Endometrium (tissue), 2 donors: Measurements from ENCODE around the gene SUSD6.
"Not testable (repeated sequence)": the region's sequence is repeated elsewhere in the genome, so short reads cannot be mapped to it uniquely, and the experiment has no call there.

Experiments
- FAIRE-seq: peaks from 2 replicates; lab custom pipeline; 2012; peaks lifted over from hg19 to GRCh38; lab: Jason Lieb, UNC
- donor health status: control.
- donor health status: control.

The SUSD6 gene

DNA sequence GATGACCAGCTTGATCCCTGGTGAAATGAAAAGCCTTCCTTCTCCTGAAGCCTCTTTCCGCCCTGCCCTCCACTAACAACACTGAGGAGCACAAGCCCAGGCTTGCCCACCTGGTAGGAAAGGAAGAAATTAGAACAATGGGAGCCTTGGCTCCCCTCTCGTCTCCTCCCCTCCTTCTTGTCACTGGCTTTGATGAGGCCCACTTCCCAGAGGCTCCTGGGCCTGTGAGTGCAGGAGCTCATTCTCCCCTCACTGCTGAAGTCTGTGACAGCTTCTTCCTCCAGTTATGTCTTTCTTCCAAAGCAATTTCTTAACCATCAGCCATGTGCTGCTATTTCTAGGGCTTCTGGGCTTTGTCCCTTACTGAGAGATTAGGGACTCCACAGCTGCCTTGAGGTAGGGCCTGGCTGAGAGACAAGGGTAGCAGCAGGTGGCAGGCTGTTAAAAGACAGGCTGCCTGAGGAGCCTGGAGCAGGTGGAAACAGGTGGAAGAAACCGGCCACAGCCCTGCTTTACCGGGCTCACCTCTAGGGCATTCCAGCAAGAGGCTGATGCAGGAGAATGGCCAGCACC, 101.9 kb downstream of the SUSD6 start:
- no peak for FAIRE-seq

DNA sequence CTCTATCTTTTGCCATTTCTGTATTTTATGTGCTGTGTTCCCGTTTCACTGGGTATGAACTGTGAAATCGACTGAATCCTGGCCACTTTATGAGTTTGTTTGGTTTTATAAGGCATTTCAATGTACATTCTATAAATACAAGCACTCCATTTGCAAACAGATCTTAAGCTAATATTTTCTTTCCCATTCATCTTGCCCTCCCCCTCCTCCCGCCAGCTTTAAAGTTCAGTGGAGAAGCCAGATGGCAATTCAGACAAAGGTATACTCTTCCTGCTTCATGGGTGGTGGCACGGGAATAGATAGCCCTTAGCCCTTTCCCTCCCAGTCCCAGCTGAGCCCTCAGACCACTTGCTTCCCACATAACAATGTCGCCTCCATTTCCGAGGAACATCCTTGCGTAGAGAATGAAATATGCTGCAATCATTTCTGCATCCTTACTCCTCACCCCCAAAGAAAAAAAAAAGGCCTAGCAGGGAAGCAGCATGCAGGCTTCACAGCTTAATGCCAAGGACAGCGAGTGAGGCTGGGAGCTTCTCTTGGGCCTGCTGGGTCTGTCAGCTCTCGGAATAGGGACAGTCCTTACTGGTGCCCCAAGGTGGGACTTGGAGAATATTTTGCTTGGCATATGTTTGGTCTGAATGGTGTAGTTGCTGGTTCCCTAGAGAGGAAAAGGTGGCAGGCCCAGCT, 102.7 kb downstream of the SUSD6 start:
- FAIRE-seq, result no peak

DNA sequence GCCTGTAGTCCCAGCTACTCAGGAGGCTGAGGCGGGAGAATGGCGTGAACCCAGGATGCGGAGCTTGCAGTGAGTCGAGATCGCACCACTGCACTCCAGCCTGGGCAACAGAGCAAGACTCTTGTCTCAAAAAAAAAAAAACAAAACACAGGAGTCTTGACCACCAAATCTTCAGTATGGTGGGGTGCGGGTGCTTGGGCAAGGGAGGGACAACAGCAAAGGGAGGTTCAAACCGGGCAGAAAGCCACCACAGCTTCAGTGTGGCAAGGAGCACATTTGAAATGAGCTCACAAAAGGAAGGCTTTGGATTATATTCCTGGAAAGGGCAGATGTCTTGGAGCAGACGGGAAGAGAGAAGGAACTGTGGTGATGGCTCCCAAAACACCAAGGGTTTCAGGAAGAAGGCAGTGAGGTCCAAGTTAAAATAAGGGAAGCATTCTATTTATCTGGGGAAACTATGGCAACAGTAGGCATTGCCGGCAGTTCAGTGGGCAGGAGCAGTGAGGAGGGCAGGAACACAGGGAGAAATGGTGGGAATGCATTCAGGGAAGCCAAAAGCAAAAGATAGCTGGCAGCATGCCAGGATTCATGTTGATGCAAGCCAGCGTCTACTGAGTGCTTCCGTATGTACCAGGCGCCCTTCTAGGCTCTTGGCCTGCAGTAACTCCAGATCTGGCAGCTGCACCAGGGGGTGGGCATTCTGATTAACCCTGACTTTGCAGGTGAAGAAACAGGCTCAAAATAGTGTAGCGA, 104.5 kb downstream of the SUSD6 start:
- FAIRE-seq, result no peak

DNA sequence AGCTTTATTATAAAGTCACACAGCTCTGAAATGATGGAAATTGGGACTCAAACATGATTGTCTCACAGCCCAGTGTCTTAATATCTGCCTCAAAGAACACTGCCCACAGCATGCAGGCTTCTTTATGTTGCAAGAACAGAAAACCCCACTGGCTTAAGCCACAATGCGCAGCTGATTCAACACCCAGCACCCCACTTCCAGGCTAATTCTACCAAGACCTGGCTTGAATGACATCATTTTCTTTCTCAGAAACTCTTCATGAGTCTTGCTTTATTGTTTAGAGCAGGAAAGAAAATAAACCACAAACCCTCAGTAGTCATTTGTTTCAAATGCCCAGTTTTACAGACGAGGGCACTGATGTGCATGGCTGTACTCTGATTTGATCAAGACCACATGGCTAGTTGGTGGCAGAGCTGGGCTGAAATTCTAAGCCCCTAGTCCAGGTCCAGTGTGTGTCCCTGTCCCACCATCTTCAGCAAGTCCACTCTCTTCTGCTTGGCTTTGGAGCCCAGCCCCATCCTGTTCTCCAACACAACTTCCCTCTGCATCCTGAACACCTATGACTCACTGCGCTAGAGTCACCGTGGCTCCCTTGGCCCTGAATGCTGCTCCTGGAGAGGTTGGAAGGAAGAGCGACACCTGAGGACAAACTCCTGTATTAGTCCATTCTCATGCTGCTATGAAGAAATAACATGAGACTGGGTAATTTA, 105.2 kb downstream of the SUSD6 start:
- FAIRE-seq, result no peak

DNA sequence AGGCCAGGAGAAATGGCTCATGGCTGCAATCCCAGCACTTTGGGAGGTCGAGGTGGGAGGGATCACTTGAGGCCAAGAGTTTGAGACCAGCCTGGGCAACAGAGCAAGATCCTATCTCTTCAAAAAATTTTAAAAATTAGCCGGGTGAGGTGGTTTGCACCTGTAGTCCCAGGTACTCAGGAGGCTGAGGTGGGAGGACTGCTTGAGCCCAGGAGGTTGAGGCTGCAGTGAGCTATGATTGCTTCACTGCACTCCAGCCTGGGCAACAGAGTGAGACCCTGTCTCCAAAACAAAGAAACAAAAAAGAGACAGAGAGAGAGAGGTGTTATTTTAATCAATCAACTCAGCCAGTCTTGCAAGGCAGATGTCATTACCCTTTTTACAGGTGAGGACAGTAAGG, 107.2 kb downstream of the SUSD6 start:
- FAIRE-seq, result not testable (repeated sequence)

DNA sequence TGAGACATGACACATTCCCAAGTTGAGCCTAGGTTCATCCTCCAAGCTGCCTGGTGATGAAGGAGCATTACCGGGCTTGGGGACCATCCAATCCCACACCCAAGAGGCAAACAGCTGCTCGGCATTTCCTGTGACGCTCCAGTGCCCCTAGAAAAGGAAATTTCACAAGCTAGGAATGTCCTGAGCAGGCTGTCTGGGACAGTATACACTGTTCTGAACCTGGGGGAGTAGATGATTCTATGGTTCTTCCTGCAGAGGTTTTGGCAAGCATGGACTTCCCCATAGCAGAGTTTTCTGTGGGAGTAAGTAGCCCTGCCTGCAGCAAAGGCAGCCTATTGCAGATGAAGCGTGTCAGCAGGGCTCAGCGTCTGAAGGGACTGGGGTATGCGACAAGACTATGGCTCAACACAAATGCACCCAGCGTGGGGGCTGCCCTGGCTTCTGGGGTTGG, 108.1 kb downstream of the SUSD6 start:
- FAIRE-seq, result no peak

DNA sequence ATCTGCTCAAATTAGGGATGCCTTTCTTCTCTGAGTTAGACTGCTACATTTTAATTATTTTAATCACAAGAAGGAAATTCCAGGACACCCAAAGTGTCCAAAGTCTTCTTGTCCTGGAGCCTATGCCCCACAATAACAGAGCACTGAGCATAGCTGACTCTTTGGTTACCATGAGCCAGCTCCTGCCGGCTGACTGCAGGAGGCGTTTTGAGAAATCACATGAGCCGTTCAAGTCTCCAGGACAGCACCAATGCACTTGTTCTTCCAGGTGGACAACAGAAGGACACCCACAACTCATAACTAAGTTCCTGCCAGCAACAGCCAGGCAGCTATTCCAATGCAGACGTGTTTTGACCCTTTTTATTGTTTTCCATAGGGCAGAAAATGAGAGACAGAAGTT, 109.5 kb downstream of the SUSD6 start:
- no peak for FAIRE-seq

DNA sequence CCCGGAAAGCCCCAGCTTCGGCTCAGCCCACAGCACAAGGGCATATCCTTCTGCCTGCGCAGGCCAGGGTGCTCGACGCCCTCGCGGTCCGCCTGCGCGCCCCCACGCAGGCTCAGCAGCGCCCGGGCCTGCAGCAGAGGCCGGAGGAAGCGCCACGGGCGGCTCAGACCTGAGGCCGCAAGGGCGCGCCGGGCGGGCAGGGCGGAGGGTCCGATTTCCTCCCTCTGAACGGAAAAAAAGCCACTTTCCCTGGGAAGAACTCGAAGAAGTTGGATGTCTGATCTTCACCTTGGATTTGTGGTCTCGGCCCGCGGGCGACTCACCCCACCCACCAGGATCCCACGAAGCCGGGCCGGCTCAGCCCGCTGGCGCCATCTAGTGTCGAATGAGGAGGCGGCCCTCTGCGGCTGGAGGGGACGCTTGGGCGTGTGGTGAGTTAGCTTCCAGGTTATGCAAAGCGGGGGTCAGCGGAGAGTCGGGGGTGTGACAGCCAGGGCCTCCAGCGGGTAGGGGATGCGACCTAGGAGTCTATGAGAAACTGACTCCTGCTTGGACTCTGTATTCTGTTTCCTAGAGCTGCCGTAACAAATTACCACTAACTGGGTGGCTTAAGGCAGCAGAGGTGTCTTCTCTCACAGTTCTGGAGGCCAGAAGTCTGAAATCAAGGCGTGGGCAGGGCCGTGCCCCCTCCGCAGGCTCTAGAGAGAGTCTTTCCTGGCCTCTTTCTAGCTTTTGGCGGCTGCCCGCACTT, 115.5 kb downstream of the SUSD6 start:
- FAIRE-seq, result no peak

DNA sequence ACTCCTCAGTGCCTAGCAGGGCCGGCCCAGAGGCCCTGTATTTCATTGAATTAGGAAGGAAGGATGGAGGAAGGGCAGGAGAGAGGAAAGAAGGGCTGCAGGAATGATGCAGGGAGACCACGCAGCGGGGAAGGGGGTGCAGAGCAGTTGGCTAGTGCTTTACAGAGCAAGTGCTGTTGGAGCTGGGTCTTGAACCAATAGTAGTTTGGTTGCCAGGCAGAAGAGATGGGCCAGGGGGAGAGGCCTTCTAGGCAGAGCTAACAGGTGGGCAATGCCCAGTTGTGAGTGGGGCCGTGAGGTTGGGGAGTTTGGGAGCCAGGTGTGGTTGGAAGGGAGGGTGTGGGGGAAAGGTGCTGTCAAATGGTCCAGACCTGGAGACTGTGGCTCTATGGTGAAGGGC, 116.5 kb downstream of the SUSD6 start:
- no peak for FAIRE-seq

DNA sequence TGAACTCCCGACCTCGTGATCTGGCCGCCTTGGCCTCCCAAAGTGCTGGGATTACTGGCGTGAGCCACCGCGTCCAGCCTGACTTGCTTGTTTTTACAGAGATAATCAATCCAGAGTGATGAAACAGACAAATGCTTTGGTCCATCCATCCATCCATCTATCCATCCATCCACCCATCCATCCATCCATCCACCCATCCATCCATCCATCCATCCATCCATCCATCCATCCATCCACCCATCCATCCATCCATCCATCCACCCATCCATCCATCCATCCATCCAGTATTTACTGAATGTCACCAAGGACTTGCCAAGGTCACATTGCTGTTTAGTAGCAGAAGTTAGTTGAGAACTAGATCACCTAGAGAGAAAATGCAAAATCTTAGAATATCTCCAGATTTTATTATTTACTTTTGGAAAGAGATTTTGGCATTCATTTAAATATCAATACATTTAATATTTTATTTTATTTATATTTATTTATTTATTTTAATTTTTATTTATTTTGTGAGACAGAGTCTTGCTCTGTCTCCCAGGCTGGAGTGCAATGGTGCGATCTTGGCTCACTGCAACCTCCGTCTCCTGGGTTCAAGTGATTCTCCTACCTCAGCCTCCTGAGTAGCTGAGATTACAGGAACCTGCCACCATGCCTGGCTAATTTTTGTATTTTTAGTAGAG, 120.7 kb downstream of the SUSD6 start:
- FAIRE-seq, result not testable (repeated sequence)

DNA sequence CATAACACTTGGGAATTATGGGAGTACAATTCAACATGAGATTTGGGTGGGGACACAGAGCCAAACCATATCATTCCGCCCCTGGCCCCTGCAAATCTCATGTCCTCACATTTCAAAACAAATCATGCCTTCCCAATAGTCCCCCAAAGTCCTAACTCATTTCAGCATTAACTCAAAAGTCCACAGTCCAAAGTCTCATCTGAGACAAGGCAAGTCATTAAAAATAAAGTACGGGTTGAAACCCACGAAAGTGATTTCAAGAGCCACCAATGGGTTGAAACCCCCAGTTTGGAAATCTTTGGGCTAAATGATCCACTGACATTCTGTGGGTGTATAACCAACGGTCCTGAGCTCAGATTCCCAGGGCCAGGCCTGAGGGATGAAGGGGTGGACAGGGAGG, 125.0 kb downstream of the SUSD6 start:
- FAIRE-seq, result not testable (repeated sequence)

DNA sequence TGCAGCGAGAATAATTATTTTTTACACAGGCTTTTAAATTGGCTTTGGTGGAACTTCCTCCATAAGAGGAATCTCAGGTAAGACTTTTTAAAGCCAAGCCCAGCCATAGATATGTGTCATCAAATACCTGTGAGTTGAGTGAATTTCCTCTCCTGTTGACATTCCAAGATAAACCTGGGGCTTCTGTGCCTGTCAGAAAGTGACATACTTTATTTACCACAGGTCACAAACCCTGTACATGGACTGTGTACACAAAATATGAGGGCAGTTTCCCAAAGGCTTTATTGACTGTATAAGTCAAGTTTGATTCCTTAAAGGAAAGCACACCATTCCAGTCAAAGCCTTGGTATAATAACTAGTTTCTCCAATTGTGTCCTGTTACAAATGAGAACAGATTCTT, 129.7 kb downstream of the SUSD6 start:
- FAIRE-seq, result no peak

DNA sequence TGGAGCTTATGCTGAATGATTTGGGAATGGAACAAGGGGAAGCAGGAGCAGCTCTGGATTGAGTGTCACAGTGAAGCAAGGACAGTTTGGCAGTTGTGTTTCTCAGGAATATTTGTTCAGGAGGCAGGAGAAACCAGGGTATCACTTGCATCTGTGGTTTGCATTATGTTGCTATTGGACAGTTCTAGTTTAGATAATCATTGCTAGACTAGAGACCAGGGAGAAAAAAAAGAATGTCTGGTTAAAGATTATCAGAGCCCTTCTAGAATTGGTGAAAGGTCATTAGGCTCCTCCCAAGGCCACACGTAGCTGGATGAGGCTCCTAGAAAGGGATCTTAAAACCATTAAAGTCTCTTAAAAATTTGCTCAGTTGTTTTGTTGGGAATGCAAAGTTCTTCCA, 138.6 kb downstream of the SUSD6 start:
- FAIRE-seq, result no peak

DNA sequence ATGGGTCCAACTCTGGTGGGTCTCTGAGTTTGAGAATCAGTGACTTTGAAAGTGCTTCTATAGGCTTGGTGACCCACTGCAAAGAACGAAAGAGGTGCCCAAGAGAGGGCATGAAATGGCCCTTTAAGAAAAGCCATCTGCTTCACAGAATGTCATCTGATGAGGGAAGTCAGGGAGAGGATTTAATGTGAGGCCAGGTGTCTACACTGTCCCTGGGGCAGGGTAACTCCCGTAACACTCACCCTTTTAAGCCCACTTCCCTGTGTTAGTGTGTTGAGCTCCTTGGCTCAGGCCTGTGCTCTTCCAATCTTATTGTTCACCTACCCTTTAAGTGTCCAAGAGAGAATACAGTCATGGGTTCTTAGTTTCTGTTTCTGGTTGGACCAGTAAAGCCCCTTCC, 139.1 kb downstream of the SUSD6 start:
- FAIRE-seq, result no peak

DNA sequence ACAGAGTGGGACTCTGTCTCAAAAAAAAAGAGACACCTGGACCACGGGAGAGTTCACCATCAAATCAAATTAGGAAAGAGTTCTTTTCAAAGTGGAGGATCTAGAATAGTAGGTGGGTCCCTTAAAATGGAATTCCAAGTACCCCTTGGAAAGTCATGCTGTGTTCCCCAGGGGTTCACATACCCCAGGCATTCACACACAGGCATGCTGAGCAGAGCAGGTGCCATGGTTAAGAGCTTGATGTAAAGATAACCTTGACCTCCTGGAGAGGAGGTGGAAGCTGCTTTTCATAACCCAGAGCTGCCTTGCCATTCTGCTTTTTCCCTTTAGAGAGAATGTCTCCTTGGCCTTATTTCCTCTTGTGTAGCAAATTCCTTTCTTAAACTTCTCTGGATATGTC, 141.4 kb downstream of the SUSD6 start:
- no peak for FAIRE-seq

DNA sequence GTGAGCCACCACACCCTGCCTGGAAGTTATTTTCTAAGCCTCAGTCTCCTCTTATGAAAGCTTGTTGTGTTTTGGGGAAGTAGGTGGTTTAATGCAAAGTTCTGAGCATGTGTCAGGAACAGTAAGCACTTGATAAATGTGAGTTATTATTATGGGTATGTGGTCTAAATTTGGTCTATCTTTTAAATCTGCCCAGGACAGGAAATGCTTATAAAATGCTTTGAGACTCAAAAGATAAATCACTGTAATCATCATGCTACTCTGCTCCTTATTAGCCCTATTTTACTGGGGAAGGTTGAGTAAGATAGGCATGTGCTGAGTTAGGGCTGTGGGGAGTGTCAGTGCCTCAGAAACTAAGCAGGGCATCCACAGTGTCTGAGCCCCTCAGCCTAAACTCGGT, 142.5 kb downstream of the SUSD6 start:
- no peak for FAIRE-seq

DNA sequence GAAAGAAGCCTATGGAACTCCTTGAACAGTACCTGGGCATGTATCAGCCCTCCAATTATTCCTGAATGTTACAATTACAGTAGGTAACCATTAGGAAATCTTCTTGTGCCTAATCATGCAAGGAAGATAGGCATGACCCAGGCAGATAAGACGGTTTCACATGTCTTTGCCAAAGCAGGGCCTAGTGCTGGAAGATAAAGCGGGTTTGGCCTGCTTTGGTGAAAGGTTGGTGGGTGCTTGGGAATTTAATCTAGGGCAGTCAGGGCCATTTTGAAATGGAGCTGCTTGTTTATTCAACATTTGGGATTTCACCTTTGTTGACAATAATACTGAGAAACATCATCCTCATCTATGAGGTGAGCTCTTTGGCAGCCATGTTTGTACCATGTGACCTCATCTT, 143.1 kb downstream of the SUSD6 start:
- no peak for FAIRE-seq

DNA sequence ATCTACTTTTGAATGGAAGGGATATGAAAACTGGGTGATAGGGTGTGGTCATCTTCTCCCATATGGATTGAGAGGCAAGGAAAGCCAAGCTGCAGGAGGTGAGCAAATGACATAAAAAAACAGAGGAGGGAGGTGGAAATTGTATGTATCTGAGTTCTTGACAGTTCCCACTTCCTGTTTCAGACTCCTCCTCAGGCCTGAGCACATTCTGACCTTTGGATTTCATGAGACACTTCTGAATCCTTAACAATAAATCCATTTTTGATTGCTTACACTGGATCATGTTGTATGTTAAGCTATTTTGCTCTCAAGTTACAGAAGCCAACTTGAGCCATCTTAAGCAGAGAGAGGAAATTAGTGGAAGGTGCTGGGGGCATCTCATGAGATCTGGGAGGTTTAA, 143.9 kb downstream of the SUSD6 start:
- no peak for FAIRE-seq

DNA sequence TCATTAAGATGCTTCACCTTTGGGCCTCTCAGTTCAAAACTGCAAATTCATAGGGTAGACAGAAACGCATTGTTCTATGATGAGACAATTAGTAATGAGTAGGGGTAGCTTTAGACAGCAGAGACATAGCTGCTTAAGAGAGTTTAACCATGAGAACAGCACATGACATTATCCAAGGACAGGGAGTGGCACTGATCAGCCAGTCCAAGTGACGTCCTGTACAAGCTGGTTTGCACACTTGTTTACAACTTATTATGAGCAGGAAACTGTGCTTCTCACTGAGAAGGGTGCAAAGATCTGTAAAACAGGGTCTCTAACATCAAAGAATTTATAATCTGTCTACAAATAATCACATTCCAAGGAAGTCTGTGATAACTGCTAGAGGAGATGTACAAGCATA, 144.4 kb downstream of the SUSD6 start:
- FAIRE-seq, result no peak

DNA sequence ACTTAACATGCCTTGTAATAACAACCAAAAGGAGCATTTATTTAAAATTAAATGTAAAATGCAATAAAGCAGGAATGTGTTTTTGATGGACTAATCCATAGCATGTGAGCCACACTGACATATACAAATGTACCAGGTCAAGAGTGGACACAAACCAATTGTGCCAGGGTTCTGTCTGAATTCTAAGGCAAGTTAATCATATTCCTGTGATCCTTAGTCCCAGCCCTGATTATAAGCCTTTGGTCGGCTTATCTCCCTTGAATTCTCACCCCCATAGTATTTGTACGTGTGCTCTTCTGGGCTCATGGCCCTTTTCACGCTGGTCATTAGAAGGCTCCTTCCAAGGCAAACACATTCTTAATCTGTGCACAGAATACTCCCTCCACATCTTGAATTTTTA, 144.9 kb downstream of the SUSD6 start:
- FAIRE-seq, result no peak

DNA sequence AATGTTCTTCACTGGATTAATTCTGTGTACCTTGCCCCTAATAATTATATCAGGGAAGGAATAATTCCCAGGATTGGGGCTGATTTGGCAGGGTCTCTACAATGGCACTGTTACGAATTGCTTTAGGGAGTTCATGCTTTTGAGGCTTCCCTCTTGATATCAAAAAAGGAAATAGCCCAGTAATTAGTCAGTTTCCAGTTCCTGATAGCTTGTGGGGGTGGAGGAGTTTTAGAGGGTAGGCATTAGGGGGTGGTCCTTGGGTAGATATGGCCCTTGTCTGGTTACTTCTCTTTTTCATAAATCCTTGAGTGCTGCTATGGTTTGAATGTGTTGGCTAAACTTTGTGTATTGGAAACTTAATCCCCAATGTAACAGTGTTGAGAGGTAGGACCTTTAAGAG, 149.4 kb downstream of the SUSD6 start:
- FAIRE-seq, result no peak
